ENCODE data around the gene CLCN4.

DNA sequence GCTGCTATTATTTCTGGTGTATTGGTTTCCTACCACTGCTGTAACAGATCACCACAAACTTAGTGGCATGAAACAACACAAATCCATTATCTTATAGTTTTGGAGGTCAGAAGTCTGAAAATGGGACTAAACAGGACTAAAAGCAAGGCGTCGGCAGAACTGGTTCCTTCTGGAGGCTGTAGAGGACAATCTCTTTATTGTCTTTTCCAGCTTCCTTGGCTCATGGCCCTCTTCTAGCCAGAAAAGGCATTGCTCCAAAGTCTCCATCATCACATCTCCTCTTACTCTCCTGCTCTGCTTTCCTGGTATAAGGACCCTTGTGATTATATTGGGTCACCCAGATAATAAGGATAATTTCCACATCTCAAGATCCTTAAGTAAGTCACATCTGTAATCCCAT, 121.9 kb downstream of the CLCN4 start:
- TF ChIP-seq TCF12 (IDR thresholded peaks at IDR 0.05; ENCODE audit: low read depth, low read length) = no peak
- no peak for TF ChIP-seq CTCF (IDR thresholded peaks at IDR 0.05; ENCODE audit: control extremely low read depth in 1 of 3, insufficient read depth in 1 of 3, low read depth in 1 of 3, low read length in 3 of 3)
- no peak for TF ChIP-seq ZNF274 (IDR thresholded peaks at IDR 0.05; ENCODE audit: borderline replicate concordance, extremely low read depth, low read length)
- no peak for TF ChIP-seq POLR2A (IDR thresholded peaks at IDR 0.05; ENCODE audit: control extremely low read depth in 1 of 2, low read depth in 2 of 2, low read length in 2 of 2)
- no peak for TF ChIP-seq EP300 (IDR thresholded peaks at IDR 0.05; ENCODE audit: borderline replicate concordance in 1 of 2, low read depth in 2 of 2, low read length in 2 of 2)
- TF ChIP-seq SIN3A (conservative IDR thresholded peaks at IDR 0.05 in 1 of 2, IDR thresholded peaks at IDR 0.05 in 1 of 2; ENCODE audit: low read depth in 1 of 2, low read length in 2 of 2) = no peak
- TF ChIP-seq EZH2 (IDR thresholded peaks at IDR 0.05; ENCODE audit: low read depth, low read length, severe bottlenecking) = no peak
- no peak for TF ChIP-seq YY1 (IDR thresholded peaks at IDR 0.05; ENCODE audit: low read depth, low read length)
